ENCODE results near the gene PRKG1. TPM values are rescaled to one million over a fixed set of nuclear protein-coding genes. Genes with fewer than 3 reads are reported as not detected.

The PRKG1 gene
- total RNA-seq, 1 experiment from 2014 or later: 0.09 TPM

DNA sequence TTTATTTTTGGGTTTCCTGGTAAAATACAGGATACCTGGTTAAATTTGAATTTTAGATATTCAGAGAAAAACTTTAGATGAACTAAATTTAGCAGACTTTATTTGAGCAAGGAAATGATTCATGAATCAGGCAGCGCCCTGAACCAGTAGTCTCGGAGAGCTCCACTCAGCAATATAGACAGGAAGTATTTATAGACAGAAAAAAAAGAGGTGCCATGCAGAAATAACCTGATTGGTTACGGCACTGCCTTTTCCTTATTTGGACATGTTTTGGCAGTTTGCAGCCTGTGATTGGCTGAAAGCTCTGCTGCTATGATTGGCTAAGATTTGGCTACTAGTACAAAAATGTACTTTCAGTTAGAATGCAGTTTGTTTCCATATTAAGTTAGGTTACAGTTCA is 1041.5 kb downstream of the PRKG1 start:
- TF ChIP-seq CTCF (IDR thresholded peaks at IDR 0.05; ENCODE audit: insufficient read depth in 1 of 2, low read depth in 1 of 2, low read length in 1 of 2, severe bottlenecking in 1 of 2, unreplicated experiment in 1 of 2): no peak
- Histone ChIP-seq H3K36me3 (ENCODE audit: control insufficient read depth, insufficient read depth, low read length) (no peaks in the 10 kb centered on the region), H3K27me3 (replicated peaks; ENCODE audit: control insufficient read depth, insufficient read depth, low read length) (no peaks in the 10 kb centered on the region), H3K4me1 (peaks cover 16% of the 10 kb centered on the region), H3K9me3 (no peaks in the 10 kb centered on the region), H3K4me3 (ENCODE audit: low read depth, low read length) (no peak overlapping the region)
- intact Hi-C loops (cut with micrococcal nuclease; ENCODE audit: unreplicated experiment): no loop called here
- H3K4me3 Mint-ChIP-seq (ENCODE audit: unreplicated experiment): no peak overlapping the region
- H3K36me3 Mint-ChIP-seq (ENCODE audit: insufficient read depth, unreplicated experiment): no peaks in the 10 kb centered on the region
- H3K9me3 Mint-ChIP-seq (ENCODE audit: unreplicated experiment): peaks cover 8% of the 10 kb centered on the region
- DNase-seq: no peak
- no TSS peak for BruUV-seq (replicated peaks)
- peaks cover 3% of the 10 kb centered on the region for H3K27me3 Mint-ChIP-seq (ENCODE audit: insufficient read depth, unreplicated experiment)
- CTCF ChIA-PET: no interaction called here
- no peak overlapping the region for H3K27ac Mint-ChIP-seq (ENCODE audit: unreplicated experiment)
- peaks cover 21% of the 10 kb centered on the region for H3K4me1 Mint-ChIP-seq (ENCODE audit: low read depth, unreplicated experiment)
- POLR2A ChIA-PET: no interaction called here

GRCh38 chr10:52119507-52119906 is 1045.2 kb downstream of the PRKG1 start:
- no peaks in the 10 kb centered on the region for H3K27me3 ChIP-seq (replicated peaks; ENCODE audit: control insufficient read depth, insufficient read depth, low read length)

GRCh38 chr10:52121688-52122087 is 1047.4 kb downstream of the PRKG1 start:
- DNase-seq: no peak
- intact Hi-C loops (cut with micrococcal nuclease; ENCODE audit: unreplicated experiment): no loop called here
- POLR2A ChIA-PET: no interaction called here
- Histone ChIP-seq H3K27me3 (replicated peaks; ENCODE audit: control insufficient read depth, insufficient read depth, low read length) (no peaks in the 10 kb centered on the region), H3K9me3 (no peaks in the 10 kb centered on the region), H3K4me3 (ENCODE audit: low read depth, low read length) (no peak overlapping the region), H3K36me3 (ENCODE audit: control insufficient read depth, insufficient read depth, low read length) (no peaks in the 10 kb centered on the region), H3K4me1 (0 out of 2 replicates have a peak, but pooled peaks cover 5% of the 10 kb centered on the region)
- Mint-ChIP-seq H3K4me1 (ENCODE audit: low read depth, unreplicated experiment) (no peaks in the 10 kb centered on the region), H3K4me3 (ENCODE audit: unreplicated experiment) (no peak overlapping the region), H3K9me3 (ENCODE audit: unreplicated experiment) (no peaks in the 10 kb centered on the region), H3K27me3 (ENCODE audit: insufficient read depth, unreplicated experiment) (peaks cover 10% of the 10 kb centered on the region), H3K36me3 (ENCODE audit: insufficient read depth, unreplicated experiment) (no peaks in the 10 kb centered on the region), H3K27ac (ENCODE audit: unreplicated experiment) (no peak overlapping the region)
- no TSS peak for BruUV-seq (replicated peaks)
- CTCF ChIA-PET: no interaction called here
- no peak for TF ChIP-seq CTCF (IDR thresholded peaks at IDR 0.05; ENCODE audit: insufficient read depth in 1 of 2, low read depth in 1 of 2, low read length in 1 of 2, severe bottlenecking in 1 of 2, unreplicated experiment in 1 of 2)

More at GRCh38 chr10:52119507-52119906, 1045.2 kb downstream of the PRKG1 start:
- Mint-ChIP-seq H3K27ac (ENCODE audit: unreplicated experiment) (no peak overlapping the region), H3K9me3 (ENCODE audit: unreplicated experiment) (peaks cover 8% of the 10 kb centered on the region), H3K4me1 (ENCODE audit: low read depth, unreplicated experiment) (no peaks in the 10 kb centered on the region), H3K36me3 (ENCODE audit: insufficient read depth, unreplicated experiment) (no peaks in the 10 kb centered on the region), H3K4me3 (ENCODE audit: unreplicated experiment) (no peak overlapping the region), H3K27me3 (ENCODE audit: insufficient read depth, unreplicated experiment) (peaks cover 6% of the 10 kb centered on the region)
- intact Hi-C loops (cut with micrococcal nuclease; ENCODE audit: unreplicated experiment): no loop called here
- Histone ChIP-seq H3K9me3 (no peaks in the 10 kb centered on the region), H3K4me1 (0 out of 2 replicates have a peak, but pooled peaks cover 5% of the 10 kb centered on the region), H3K4me3 (ENCODE audit: low read depth, low read length) (no peak overlapping the region), H3K36me3 (ENCODE audit: control insufficient read depth, insufficient read depth, low read length) (no peaks in the 10 kb centered on the region)
- ChIA-PET CTCF (no interaction called here), POLR2A (no interaction called here)
- no peak for DNase-seq
- no TSS peak for BruUV-seq (replicated peaks)
- TF ChIP-seq CTCF (IDR thresholded peaks at IDR 0.05; ENCODE audit: insufficient read depth in 1 of 2, low read depth in 1 of 2, low read length in 1 of 2, severe bottlenecking in 1 of 2, unreplicated experiment in 1 of 2): no peak

All from Caco-2 (cell line).